HEK293 (cell line): Measurements from ENCODE around the gene AFF3.
A peak's percentile ranks its signal among the peaks of the same experiment; 100 is the strongest.

Experiments used
- CTCF ChIA-PET: fragments of 350-600 bp; formaldehyde crosslinking; extraction: SDS; loops from one replicate; lab custom pipeline; 2021; ENCODE audit warnings: antibody characterized with exemption; lab: Yijun Ruan, JAX
- POLR2A ChIA-PET: fragments of 300-600 bp; formaldehyde crosslinking; extraction: SDS; loops from one replicate; lab custom pipeline; 2020; ENCODE audit warnings: antibody characterized with exemption, inconsistent platforms; lab: Yijun Ruan, JAX
- H3K27ac ChIP-seq: fragments of 200-500 bp; sonication (Bioruptor generic); 2 replicates; pipeline ENCODE4 v1.5.1; 2014; ENCODE audit warnings: low read depth, low read length, control low read depth, inconsistent platforms; ENCODE audit errors: extremely low read depth
- H3K36me3 ChIP-seq, 2 experiments: fragments of 200-500 bp in 1 of 2; sonication (Bioruptor generic) in 1 of 2; 1 replicate in 1 of 2; 2 replicates in 1 of 2; pipeline ENCODE4 v1.5.1; 2014 to 2017; ENCODE audit warnings: inconsistent platforms in 2 of 2, low read length in 2 of 2; ENCODE audit not compliant: control insufficient read depth in 2 of 2, insufficient read depth in 1 of 2
- H3K4me1 ChIP-seq: fragments of 200-500 bp; sonication (Bioruptor generic); 2 replicates; pipeline ENCODE4 v1.5.1; 2014; ENCODE audit warnings: mild to moderate bottlenecking, low read length, inconsistent platforms; ENCODE audit not compliant: control insufficient read depth, insufficient read depth
- H3K4me3 ChIP-seq: 2 replicates; pipeline ENCODE4 v1.5.1; 2011; ENCODE audit warnings: low read depth, mild to moderate bottlenecking, control low read depth, low read length, moderate library complexity
- H3K9me3 ChIP-seq: fragments of 200-500 bp; sonication (Bioruptor generic); 2 replicates; pipeline ENCODE4 v1.5.1; 2014; ENCODE audit warnings: low read depth, low read length, inconsistent platforms; ENCODE audit not compliant: control insufficient read depth, insufficient read depth
- AEBP2 ChIP-seq: fragments of 450-650 bp; formaldehyde crosslinking; IDR thresholded peaks from 2 replicates; pipeline ENCODE4 v1.5.1; 2016; ENCODE audit warnings: missing biosample characterization, missing genetic modification characterization, borderline replicate concordance
- BCL11A ChIP-seq: fragments of 450-650 bp; formaldehyde crosslinking; IDR thresholded peaks from 2 replicates; pipeline ENCODE4 v1.5.1; 2016; ENCODE audit warnings: low read depth, missing biosample characterization, missing genetic modification characterization
- GFI1B ChIP-seq: fragments of 450-650 bp; formaldehyde crosslinking; IDR thresholded peaks from 2 replicates; pipeline ENCODE4 v1.5.1; 2016; ENCODE audit warnings: missing biosample characterization, missing genetic modification characterization
- HOXA7 ChIP-seq: sonication (generic); formaldehyde crosslinking; IDR thresholded peaks from 2 replicates; pipeline ENCODE4 v1.8.1; 2022; ENCODE audit warnings: missing genetic modification reagents, borderline replicate concordance
- MZF1 ChIP-seq: fragments of 450-650 bp; formaldehyde crosslinking; IDR thresholded peaks from 2 replicates; pipeline ENCODE4 v1.5.1; 2017; ENCODE audit warnings: missing biosample characterization, missing genetic modification characterization, borderline replicate concordance
- PRDM1 ChIP-seq: fragments of 450-650 bp; formaldehyde crosslinking; IDR thresholded peaks from 2 replicates; pipeline ENCODE4; 2016; ENCODE audit warnings: missing biosample characterization, missing genetic modification characterization
- ZBTB26 ChIP-seq: fragments of 450-650 bp; formaldehyde crosslinking; optimal IDR thresholded peaks from 2 replicates; pipeline ENCODE3; 2016; ENCODE audit warnings: missing biosample characterization, mild to moderate bottlenecking, missing genetic modification characterization
- ZIC2 ChIP-seq: fragments of 450-650 bp; formaldehyde crosslinking; IDR thresholded peaks from 2 replicates; pipeline ENCODE4 v1.5.1; 2016; ENCODE audit warnings: missing biosample characterization, missing genetic modification characterization
- ZNF10 ChIP-seq: fragments of 450-650 bp; formaldehyde crosslinking; IDR thresholded peaks from 2 replicates; pipeline ENCODE4 v1.5.1; 2017; ENCODE audit warnings: missing biosample characterization, missing genetic modification characterization
- ZNF140 ChIP-seq: fragments of 450-650 bp; formaldehyde crosslinking; IDR thresholded peaks from 2 replicates; pipeline ENCODE4 v1.5.1; 2016; ENCODE audit warnings: missing biosample characterization, missing genetic modification characterization
- ZNF23 ChIP-seq: fragments of 450-650 bp; formaldehyde crosslinking; IDR thresholded peaks from 2 replicates; pipeline ENCODE4 v1.5.1; 2016; ENCODE audit warnings: missing biosample characterization, missing genetic modification characterization, borderline replicate concordance
- ZNF274 ChIP-seq, 2 experiments: fragments of 200-500 bp in 1 of 2; fragments of 450-650 bp in 1 of 2; sonication (Bioruptor generic) in 1 of 2; formaldehyde crosslinking in 1 of 2; IDR thresholded peaks; 2 replicates each; pipeline versions ENCODE4 v1.5.1 to v1.6.1; 2014 to 2016; ENCODE audit warnings: borderline replicate concordance in 1 of 2, inconsistent platforms in 1 of 2, low read length in 1 of 2, missing biosample characterization in 1 of 2, missing genetic modification characterization in 1 of 2
- ZNF292 ChIP-seq: fragments of 450-650 bp; formaldehyde crosslinking; IDR thresholded peaks from 2 replicates; pipeline ENCODE4 v1.5.1; 2016; ENCODE audit warnings: low read depth, missing biosample characterization, missing genetic modification characterization, borderline replicate concordance
- ZNF311 ChIP-seq: fragments of 450-650 bp; formaldehyde crosslinking; IDR thresholded peaks from 2 replicates; pipeline ENCODE4 v1.5.1; 2017; ENCODE audit warnings: missing biosample characterization, missing genetic modification characterization, borderline replicate concordance
- ZNF488 ChIP-seq: fragments of 450-650 bp; formaldehyde crosslinking; IDR thresholded peaks from 2 replicates; pipeline ENCODE4 v1.5.1; 2016; ENCODE audit warnings: missing biosample characterization, missing genetic modification characterization
- ZNF513 ChIP-seq: fragments of 450-650 bp; IDR thresholded peaks from 2 replicates; pipeline ENCODE4 v1.5.1; 2018; ENCODE audit warnings: missing biosample characterization, missing genetic modification characterization
- ZNF514 ChIP-seq: fragments of 450-650 bp; formaldehyde crosslinking; IDR thresholded peaks from 2 replicates; pipeline ENCODE4 v1.5.1; 2016; ENCODE audit warnings: missing biosample characterization, missing genetic modification characterization
- ZNF521 ChIP-seq: fragments of 450-650 bp; formaldehyde crosslinking; IDR thresholded peaks from 2 replicates; pipeline ENCODE4 v1.5.1; 2017; ENCODE audit warnings: missing biosample characterization, mild to moderate bottlenecking, missing genetic modification characterization
- ZNF544 ChIP-seq: fragments of 450-650 bp; formaldehyde crosslinking; IDR thresholded peaks from 2 replicates; pipeline ENCODE4 v1.5.0; 2017; ENCODE audit warnings: missing biosample characterization, missing genetic modification characterization
- ZNF571 ChIP-seq: fragments of 450-650 bp; formaldehyde crosslinking; IDR thresholded peaks from 2 replicates; pipeline ENCODE4 v1.5.0; 2017; ENCODE audit warnings: missing biosample characterization, missing genetic modification characterization
- ZNF580 ChIP-seq: fragments of 450-650 bp; formaldehyde crosslinking; IDR thresholded peaks from 2 replicates; pipeline ENCODE4 v1.5.1; 2016; ENCODE audit warnings: missing biosample characterization, missing genetic modification characterization
- ZNF596 ChIP-seq: fragments of 450-650 bp; IDR thresholded peaks from 2 replicates; pipeline ENCODE4 v1.5.0; 2018; ENCODE audit warnings: missing biosample characterization, mild to moderate bottlenecking, missing genetic modification characterization, moderate library complexity
- ZNF654 ChIP-seq: fragments of 450-650 bp; formaldehyde crosslinking; IDR thresholded peaks from 2 replicates; pipeline ENCODE4 v1.5.1; 2016; ENCODE audit warnings: low read depth, missing biosample characterization, missing genetic modification characterization
- ZNF707 ChIP-seq: fragments of 450-650 bp; formaldehyde crosslinking; IDR thresholded peaks from 2 replicates; pipeline ENCODE4 v1.5.1; 2016; ENCODE audit warnings: missing biosample characterization, missing genetic modification characterization
- ZNF785 ChIP-seq: fragments of 450-650 bp; formaldehyde crosslinking; IDR thresholded peaks from 2 replicates; pipeline ENCODE4 v1.5.1; 2016; ENCODE audit warnings: missing biosample characterization, missing genetic modification characterization
- ZNF792 ChIP-seq: fragments of 450-650 bp; formaldehyde crosslinking; IDR thresholded peaks from 2 replicates; pipeline ENCODE4 v1.5.1; 2016; ENCODE audit warnings: missing biosample characterization, missing genetic modification characterization

The AFF3 gene

GRCh38 chr2:100016756-100017155, 125.6 kb downstream of the AFF3 start:
- ChIA-PET CTCF (no interaction called here), POLR2A (no interaction called here)
- Histone ChIP-seq H3K36me3 (peaks cover 4 to 5% of the 10 kb centered on the region in 2 experiments; a peak in 2 of 3 replicates), H3K4me1 (peaks cover 9% of the 10 kb centered on the region), H3K4me3 (no peak overlapping the region), H3K9me3 (no peaks in the 10 kb centered on the region), H3K27ac (no peak overlapping the region)
- TF ChIP-seq ZNF513 (tag by site-specific recombination) (peak; percentile 39; the same call in 1 of the 2 replicates), ZNF521 (tag by site-specific recombination) (peak; percentile 50; the same call in 1 of the 2 replicates), ZNF23 (tag by site-specific recombination) (no peak), PRDM1 (tag by site-specific recombination) (peak; percentile 60; the same call in 1 of the 2 replicates), GFI1B (no peak), ZNF580 (peak; percentile 82), ZNF140 (tag by site-specific recombination) (peak; percentile 4; the same call in 1 of the 2 replicates), ZNF792 (tag by site-specific recombination) (no peak), ZNF785 (peak; percentile 21; the same call in 1 of the 2 replicates), ZNF544 (peak; percentile 8; the same call in 1 of the 2 replicates), MZF1 (tag by site-specific recombination) (no peak)

- H3K9me3 ChIP-seq, result no peaks in the 10 kb centered on the region
- peaks cover 4 to 5% of the 10 kb centered on the region in 2 experiments; a peak in 2 of 3 replicates for H3K36me3 ChIP-seq
- POLR2A ChIA-PET, result no interaction called here
- no peak overlapping the region for H3K4me3 ChIP-seq
- no peak overlapping the region for H3K27ac ChIP-seq
- TF ChIP-seq ZNF311 (tag by site-specific recombination), result peak; percentile 91; the same call in 1 of the 2 replicates
- no peak for TF ChIP-seq ZNF274 (IDR thresholded peaks at IDR 0.05; ENCODE audit: low read length)
- 0 out of 2 replicates have a peak, but pooled peaks have one; percentile 26 for TF ChIP-seq ZNF274 (tag by site-specific recombination; IDR thresholded peaks at IDR 0.05; ENCODE audit: borderline replicate concordance)
- peak; percentile 89 for TF ChIP-seq ZNF580
- TF ChIP-seq ZNF707, result peak; percentile 34; the same call in 1 of the 2 replicates
- peak; percentile 62; the same call in 1 of the 2 replicates for TF ChIP-seq ZNF513 (tag by site-specific recombination)
- TF ChIP-seq ZBTB26 (tag by site-specific recombination), result no peak
- no peak for TF ChIP-seq ZNF292 (tag by site-specific recombination)
- TF ChIP-seq ZNF785, result peak; percentile 68
- 0 out of 2 replicates have a peak, but pooled peaks have one; percentile 10 for TF ChIP-seq ZNF544
- TF ChIP-seq ZIC2, result no peak
- TF ChIP-seq HOXA7 (CRISPR knock-in tag), result no peak
- no peak for TF ChIP-seq AEBP2
- peak; percentile 19; the same call in 1 of the 2 replicates for TF ChIP-seq ZNF571 (tag by site-specific recombination)
- TF ChIP-seq BCL11A (tag by site-specific recombination), result no peak
- no peak for TF ChIP-seq ZNF10 (tag by site-specific recombination)
- TF ChIP-seq ZNF514 (tag by site-specific recombination), result 0 out of 2 replicates have a peak, but pooled peaks have one; percentile 47
- peak; percentile 11; the same call in 1 of the 2 replicates for TF ChIP-seq ZNF488 (tag by site-specific recombination)
- TF ChIP-seq ZNF596 (tag by site-specific recombination), result no peak
- peak; percentile 43; the same call in 1 of the 2 replicates for TF ChIP-seq ZNF521 (tag by site-specific recombination)
- no peak for TF ChIP-seq ZNF654 (tag by site-specific recombination)
- CTCF ChIA-PET, result no interaction called here
- H3K4me1 ChIP-seq, result peaks cover 9% of the 10 kb centered on the region
Measured at GRCh38 chr2:100015849-100016248, 126.5 kb downstream of the AFF3 start.
